ENCODE results near the gene DCP2.

DNA sequence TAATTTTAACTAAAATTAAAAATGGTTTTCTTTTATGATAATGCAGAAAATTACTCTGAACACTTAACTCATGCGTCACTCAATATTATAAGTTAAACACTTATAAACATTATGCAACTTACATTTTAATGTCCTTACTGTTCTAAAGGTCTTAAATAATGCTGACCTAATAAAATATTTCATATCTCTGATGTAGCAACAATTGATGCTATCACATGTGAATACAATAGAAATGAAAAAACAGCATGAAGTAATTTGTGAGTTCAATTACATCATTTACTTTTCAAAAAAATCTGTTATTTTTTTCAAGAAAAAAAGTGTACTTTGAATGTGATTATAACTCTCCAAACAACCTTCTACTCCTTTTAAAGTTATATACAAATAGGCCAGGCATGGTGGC lies 28.1 kb upstream of the DCP2 start:
- TF ChIP-seq, protein P1, sequence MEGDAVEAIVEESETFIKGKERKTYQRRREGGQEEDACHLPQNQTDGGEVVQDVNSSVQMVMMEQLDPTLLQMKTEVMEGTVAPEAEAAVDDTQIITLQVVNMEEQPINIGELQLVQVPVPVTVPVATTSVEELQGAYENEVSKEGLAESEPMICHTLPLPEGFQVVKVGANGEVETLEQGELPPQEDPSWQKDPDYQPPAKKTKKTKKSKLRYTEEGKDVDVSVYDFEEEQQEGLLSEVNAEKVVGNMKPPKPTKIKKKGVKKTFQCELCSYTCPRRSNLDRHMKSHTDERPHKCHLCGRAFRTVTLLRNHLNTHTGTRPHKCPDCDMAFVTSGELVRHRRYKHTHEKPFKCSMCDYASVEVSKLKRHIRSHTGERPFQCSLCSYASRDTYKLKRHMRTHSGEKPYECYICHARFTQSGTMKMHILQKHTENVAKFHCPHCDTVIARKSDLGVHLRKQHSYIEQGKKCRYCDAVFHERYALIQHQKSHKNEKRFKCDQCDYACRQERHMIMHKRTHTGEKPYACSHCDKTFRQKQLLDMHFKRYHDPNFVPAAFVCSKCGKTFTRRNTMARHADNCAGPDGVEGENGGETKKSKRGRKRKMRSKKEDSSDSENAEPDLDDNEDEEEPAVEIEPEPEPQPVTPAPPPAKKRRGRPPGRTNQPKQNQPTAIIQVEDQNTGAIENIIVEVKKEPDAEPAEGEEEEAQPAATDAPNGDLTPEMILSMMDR (IDR thresholded peaks at IDR 0.05; ENCODE audit: poor library complexity, severe bottlenecking), result no peak
- TF ChIP-seq POLR2AphosphoS5 (IDR thresholded peaks at IDR 0.05), result no peak
- TF ChIP-seq EZH2 (IDR thresholded peaks at IDR 0.05; ENCODE audit: borderline replicate concordance, insufficient read depth, low read length, poor library complexity, severe bottlenecking), result no peak
- TF ChIP-seq EP300 (conservative IDR thresholded peaks at IDR 0.05; ENCODE audit: poor library complexity, severe bottlenecking), result no peak
- no peak for TF ChIP-seq TAF1 (IDR thresholded peaks at IDR 0.05; ENCODE audit: low read depth)
- no peak for TF ChIP-seq RAD21 (conservative IDR thresholded peaks at IDR 0.05)
- no peak for TF ChIP-seq MXI1 (conservative IDR thresholded peaks at IDR 0.05; ENCODE audit: poor library complexity, severe bottlenecking)

All from neural cell (in vitro differentiated cells).